ENCODE data around the gene LRIG1. TPM values are rescaled to one million over a fixed set of nuclear protein-coding genes. Genes with fewer than 3 reads are reported as not detected.
A peak's percentile ranks its signal among the peaks of the same experiment; 100 is the strongest.

Gene LRIG1
- total RNA-seq, 3 donors from 2014 or later, result 72.1 to 180 (median 75.3) TPM

DNA sequence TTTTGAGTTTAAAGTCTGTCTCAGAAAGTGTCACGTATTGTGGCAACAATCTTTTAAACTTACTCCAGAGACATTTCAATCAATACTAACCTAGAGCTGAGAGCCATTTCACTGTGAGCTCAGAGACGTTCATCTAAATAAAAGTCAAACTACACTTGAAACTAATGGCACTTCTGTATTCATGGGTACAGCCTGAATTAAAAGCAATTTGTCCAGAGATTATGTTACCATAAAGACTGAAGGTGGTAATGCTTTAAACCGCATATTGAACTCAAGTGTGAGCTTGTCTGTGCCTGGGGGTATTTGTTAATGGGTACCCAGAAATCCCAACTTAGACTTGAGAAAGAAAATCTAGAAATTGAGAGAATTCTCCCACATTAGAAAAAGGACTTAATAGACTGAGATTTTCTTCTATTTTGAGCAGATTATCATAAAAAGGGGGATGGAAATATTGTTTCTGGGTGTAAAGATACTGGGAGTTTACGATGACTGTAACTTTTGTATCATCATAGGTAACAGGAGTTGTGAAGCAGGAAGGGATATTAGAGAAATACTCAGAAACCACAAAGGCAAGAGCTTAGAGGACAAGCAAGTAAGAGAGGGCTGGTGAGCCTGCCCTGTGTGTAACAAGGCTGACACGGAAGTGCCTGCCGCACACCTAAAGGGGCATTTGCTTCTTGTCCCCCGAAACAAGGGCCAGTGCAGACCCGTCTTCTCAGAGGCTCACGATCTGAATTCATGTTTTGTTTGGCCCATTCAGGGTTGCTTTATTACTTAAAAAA, 36.9 kb downstream of the LRIG1 start:
- DNase-seq, result no peak
- Histone ChIP-seq H3K36me3 (ENCODE audit: low read depth) (no peaks in the 10 kb centered on the region), H3K9me3 (no peaks in the 10 kb centered on the region), H3K4me1 (ENCODE audit: low read depth) (peaks cover 24% of the 10 kb centered on the region), H3K4me3 (no peak overlapping the region)
- ATAC-seq, result no peak
- TF ChIP-seq, protein P1, sequence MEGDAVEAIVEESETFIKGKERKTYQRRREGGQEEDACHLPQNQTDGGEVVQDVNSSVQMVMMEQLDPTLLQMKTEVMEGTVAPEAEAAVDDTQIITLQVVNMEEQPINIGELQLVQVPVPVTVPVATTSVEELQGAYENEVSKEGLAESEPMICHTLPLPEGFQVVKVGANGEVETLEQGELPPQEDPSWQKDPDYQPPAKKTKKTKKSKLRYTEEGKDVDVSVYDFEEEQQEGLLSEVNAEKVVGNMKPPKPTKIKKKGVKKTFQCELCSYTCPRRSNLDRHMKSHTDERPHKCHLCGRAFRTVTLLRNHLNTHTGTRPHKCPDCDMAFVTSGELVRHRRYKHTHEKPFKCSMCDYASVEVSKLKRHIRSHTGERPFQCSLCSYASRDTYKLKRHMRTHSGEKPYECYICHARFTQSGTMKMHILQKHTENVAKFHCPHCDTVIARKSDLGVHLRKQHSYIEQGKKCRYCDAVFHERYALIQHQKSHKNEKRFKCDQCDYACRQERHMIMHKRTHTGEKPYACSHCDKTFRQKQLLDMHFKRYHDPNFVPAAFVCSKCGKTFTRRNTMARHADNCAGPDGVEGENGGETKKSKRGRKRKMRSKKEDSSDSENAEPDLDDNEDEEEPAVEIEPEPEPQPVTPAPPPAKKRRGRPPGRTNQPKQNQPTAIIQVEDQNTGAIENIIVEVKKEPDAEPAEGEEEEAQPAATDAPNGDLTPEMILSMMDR (IDR thresholded peaks at IDR 0.05), result no peak
- intact Hi-C loops (cut with DNase I, micrococcal nuclease), result no loop called here

DNA sequence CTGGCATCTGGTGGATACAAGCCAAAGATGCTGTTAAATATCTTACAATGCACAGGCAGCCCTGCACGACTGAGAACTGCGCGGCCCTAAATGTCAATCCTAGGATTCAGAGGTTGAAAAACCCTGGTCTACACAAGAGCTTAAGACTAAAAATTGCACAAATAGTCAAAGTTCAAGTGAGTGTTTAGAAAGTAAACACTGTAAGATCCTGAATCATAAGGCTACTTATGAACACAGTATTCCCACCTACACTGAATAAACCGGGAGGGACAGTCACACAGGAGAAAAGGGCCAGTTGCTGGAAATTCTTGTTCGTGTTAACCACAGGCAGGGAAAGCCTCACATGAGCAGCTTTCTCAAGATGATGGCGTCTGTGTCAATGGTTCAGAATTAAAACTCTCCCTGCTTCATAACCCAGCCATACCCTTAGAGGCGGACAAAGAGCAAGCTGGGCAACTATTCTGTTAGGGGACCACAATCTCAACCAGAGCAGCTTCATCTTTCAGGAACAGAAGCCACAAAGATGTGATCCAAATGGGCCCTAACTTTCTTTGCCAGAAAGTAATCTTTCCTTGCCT, 37.7 kb downstream of the LRIG1 start:
- DNase-seq (no peak), ATAC-seq (peak; percentile 60)
- Histone ChIP-seq H3K9me3 (no peaks in the 10 kb centered on the region), H3K4me1 (ENCODE audit: low read depth) (peaks cover 19% of the 10 kb centered on the region), H3K36me3 (ENCODE audit: low read depth) (no peaks in the 10 kb centered on the region), H3K4me3 (no peak overlapping the region)
- intact Hi-C loops (cut with DNase I, micrococcal nuclease), result no loop called here
- TF ChIP-seq, protein P1 (IDR thresholded peaks at IDR 0.05), result no peak

DNA sequence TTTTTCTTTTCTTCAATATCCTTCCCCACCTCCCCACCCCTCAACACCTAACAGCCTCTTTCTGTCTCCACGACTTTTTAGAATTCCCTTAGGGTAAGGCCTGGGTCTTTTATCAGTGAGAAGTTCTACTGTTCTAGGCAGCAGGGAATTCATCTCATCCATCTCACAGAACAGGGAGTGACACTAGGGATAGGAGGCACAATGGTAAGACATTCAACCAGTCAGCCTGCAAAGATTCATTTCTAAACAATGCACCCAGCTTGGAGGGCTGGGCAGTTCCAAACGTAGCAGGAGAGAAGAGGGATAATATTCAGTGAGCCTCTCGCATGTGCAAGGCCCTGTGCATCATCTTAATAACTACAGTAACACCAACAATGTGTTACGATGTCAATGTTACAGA, 43.6 kb downstream of the LRIG1 start:
- no peaks in the 10 kb centered on the region for H3K9me3 ChIP-seq
- TF ChIP-seq, protein P1 (IDR thresholded peaks at IDR 0.05), result no peak
- ATAC-seq (no peak), DNase-seq (no peak)
- H3K36me3 ChIP-seq (ENCODE audit: low read depth), result no peaks in the 10 kb centered on the region
- H3K4me1 ChIP-seq (ENCODE audit: low read depth), result no peaks in the 10 kb centered on the region
- intact Hi-C loops (cut with DNase I, micrococcal nuclease), result no loop called here
- no peak overlapping the region for H3K4me3 ChIP-seq

DNA sequence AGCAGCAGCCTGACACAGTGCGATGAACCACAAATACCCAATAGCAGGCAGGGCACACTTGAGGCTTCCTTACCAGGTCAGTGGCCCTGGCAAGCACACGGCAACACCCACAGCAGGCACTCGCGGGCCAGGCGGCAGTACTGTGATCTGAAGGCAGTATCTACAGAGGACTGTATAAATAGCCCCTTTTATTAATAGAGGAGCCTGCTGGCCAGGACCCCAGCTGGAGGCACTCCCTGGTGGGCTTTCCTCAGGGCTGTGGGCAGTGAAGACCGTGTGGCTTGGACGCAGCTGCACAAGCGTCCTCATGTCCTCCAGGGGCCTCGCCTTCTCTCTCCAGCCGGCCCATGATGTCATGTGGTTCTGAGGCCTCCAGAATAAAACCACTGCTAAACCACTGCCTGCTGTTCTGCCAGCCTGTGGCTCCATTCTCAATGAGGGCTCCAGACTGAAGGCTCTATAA, 44.1 kb downstream of the LRIG1 start:
- Histone ChIP-seq H3K4me1 (ENCODE audit: low read depth) (peaks cover 1% of the 10 kb centered on the region), H3K4me3 (no peak overlapping the region), H3K36me3 (ENCODE audit: low read depth) (no peaks in the 10 kb centered on the region), H3K9me3 (no peaks in the 10 kb centered on the region)
- ATAC-seq (peak; percentile 28), DNase-seq (no peak)
- TF ChIP-seq, protein P1 (IDR thresholded peaks at IDR 0.05), result no peak
- intact Hi-C loops (cut with DNase I, micrococcal nuclease), result no loop called here

DNA sequence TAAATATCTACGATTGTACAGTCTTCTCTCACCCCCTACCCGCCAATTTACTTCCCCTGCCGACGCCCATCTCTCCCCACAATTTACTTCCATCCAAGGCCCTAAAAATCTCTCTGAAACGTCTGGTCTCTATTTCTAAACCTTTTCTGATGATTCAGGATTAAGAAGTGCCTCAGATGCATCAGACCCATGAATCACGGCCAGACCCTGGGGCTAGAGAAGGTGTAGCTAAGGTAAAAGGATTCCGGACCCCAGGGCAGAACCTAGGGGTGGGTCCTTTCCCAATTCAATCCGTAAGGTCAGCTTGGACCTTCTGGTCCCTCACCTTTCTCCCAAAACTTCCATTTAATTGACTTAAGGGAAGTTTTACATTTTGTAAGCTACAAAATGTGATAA, 46.4 kb downstream of the LRIG1 start:
- no peaks in the 10 kb centered on the region for H3K36me3 ChIP-seq (ENCODE audit: low read depth)
- no peak overlapping the region for H3K4me3 ChIP-seq
- no peaks in the 10 kb centered on the region for H3K9me3 ChIP-seq
- ATAC-seq (no peak), DNase-seq (no peak)
- intact Hi-C loops (cut with DNase I, micrococcal nuclease), result no loop called here
- H3K4me1 ChIP-seq (ENCODE audit: low read depth), result peaks cover 19% of the 10 kb centered on the region
- TF ChIP-seq, protein P1 (IDR thresholded peaks at IDR 0.05), result no peak
